Testis (tissue), 3 donors: ENCODE data around the gene HNF4A. TPM values are rescaled to one million over a fixed set of nuclear protein-coding genes. Genes with fewer than 3 reads are reported as not detected.
"Not testable (repeated sequence)": the region's sequence is repeated elsewhere in the genome, so short reads cannot be mapped to it uniquely, and the experiment has no call there.

Experiments used
- DNase-seq: peaks from one replicate; pipeline ENCODE4 v3.0.0-alpha.2; 2019
- H3K27ac ChIP-seq, 2 donors: fragments of 200-600 bp; sonication (generic); one replicate each; pipeline ENCODE4 v1.5.1; 2019
- H3K27me3 ChIP-seq: fragments of 200-600 bp; sonication (generic); one replicate; pipeline ENCODE4 v1.5.1; 2019
- H3K36me3 ChIP-seq: fragments of 200-600 bp; sonication (generic); one replicate; pipeline ENCODE4 v1.5.1; 2017; ENCODE audit warnings: low read depth; ENCODE audit errors: missing control alignments
- H3K4me1 ChIP-seq: fragments of 200-600 bp; sonication (generic); one replicate; pipeline ENCODE4 v1.5.1; 2019
- H3K4me3 ChIP-seq, 2 donors: fragments of 200-600 bp; sonication (generic); one replicate each; pipeline ENCODE4 v1.5.1; 2017 to 2019
- H3K9me3 ChIP-seq: fragments of 200-600 bp; sonication (generic); one replicate; pipeline ENCODE4 v1.5.1; 2017
- POLR2A ChIP-seq: fragments of 450-650 bp; IDR thresholded peaks from one replicate; pipeline ENCODE4 v1.6.1; 2017; ENCODE audit warnings: antibody characterized with exemption, mild to moderate bottlenecking, moderate library complexity
- WGBS, 2 donors: methylation state at CpG; one replicate each; pipeline ENCODE4 v1.1.5; 2018; 5-methylcytosine and 5-hydroxymethylcytosine counted together
- intact Hi-C: fragments of 100-400 bp; cut with DNase I; formaldehyde crosslinking; loops from one replicate; pipeline ENCODE4 v1.15.1; 2023; ENCODE audit warnings: low total_unique reads
- polyA plus RNA-seq: library from polyadenylated mRNA; stranded (reverse); fragments of 350-450 nt; fragmentation: Illumina TruSeq; extraction: RNeasy Lipid Tissue Mini Kit (QIAGEN cat#74804); gene quantifications from one replicate; pipeline ENCODE4 v1.2.3, GENCODE V29; 2014; ENCODE audit warnings: low read depth, low replicate concordance; ENCODE audit not compliant: insufficient read depth
- total RNA-seq, 2 donors: library from RNA; depleted of rRNA; stranded (reverse); fragments of >200 nt; gene quantifications; one replicate each; pipeline ENCODE4 v1.2.3, GENCODE V29; 2016
- TF ChIP-seq, protein P1 (sequence below), 3 experiments: fragments of 450-650 bp in 2 of 3; fragments of 200-600 bp in 1 of 3; sonication (generic) in 1 of 3; IDR thresholded peaks; one replicate each; pipeline ENCODE4 v1.5.1; 2016 to 2019; ENCODE audit warnings: antibody characterized with exemption in 3 of 3, mild to moderate bottlenecking in 2 of 3, moderate library complexity in 1 of 3

HNF4A gene
- total and polyA plus RNA-seq, 3 donors from 2014 or later, result 1.2 to 2.5 (median 1.4) TPM

DNA sequence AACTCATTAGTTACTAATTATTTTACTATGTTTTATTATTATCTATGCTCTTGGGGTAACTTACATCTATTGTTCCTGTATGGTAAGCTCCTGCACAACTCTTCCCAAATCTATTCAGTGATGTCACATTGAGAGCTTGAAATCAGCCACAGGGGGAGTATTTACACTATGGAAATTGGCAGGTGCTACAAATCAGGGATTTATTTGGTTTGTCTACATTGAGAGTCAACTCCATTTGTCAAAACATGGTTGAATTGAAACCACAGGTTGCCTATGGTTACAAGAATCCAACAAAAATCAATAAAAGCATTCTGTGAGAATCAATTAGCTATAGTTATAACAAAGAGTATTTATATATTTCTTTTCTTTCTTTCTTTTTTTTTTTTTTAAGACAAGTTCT lies 40.6 kb upstream of the HNF4A start:
- no peak for DNase-seq
- no peak for TF ChIP-seq POLR2A

DNA sequence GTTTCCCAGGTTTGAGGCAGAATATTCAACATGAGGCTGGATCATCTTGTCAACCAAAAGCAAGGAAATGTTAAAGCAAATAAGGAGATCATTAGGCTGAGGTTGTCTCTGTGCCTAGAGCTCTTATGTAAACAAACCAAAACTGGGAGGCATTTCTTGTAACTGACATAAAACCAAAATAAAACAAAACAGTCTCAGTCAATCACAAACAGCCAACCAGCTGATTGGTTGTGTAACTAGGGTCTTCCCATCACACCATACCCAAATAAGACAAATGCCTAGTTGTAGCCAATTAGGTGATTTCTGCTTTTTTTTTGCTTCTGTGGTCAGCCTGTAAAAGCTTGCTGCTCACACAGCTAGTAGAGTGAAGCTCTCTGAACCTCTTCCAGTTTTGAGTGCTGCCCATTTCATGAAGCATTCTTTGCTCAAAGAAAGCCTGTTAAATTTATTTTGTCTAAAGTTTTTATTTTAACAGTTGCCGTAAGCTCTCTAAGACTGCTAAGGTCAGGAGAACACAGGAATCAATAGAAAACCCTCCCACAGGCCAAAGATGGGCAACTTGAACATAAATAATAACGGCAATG lies 35.6 kb upstream of the HNF4A start:
- Histone ChIP-seq H3K9me3 (no peaks in the 10 kb centered on the region), H3K27me3 (no peaks in the 10 kb centered on the region), H3K36me3 (no peaks in the 10 kb centered on the region), H3K27ac (no peak overlapping the region), H3K4me3 (no peak overlapping the region), H3K4me1 (no peaks in the 10 kb centered on the region)
- intact Hi-C loops, result no loop called here
- WGBS, 2 donors, result 93 to 98% methylated on average over 2 of the region's 2 CpGs
- no peak for DNase-seq
- TF ChIP-seq, protein P1, sequence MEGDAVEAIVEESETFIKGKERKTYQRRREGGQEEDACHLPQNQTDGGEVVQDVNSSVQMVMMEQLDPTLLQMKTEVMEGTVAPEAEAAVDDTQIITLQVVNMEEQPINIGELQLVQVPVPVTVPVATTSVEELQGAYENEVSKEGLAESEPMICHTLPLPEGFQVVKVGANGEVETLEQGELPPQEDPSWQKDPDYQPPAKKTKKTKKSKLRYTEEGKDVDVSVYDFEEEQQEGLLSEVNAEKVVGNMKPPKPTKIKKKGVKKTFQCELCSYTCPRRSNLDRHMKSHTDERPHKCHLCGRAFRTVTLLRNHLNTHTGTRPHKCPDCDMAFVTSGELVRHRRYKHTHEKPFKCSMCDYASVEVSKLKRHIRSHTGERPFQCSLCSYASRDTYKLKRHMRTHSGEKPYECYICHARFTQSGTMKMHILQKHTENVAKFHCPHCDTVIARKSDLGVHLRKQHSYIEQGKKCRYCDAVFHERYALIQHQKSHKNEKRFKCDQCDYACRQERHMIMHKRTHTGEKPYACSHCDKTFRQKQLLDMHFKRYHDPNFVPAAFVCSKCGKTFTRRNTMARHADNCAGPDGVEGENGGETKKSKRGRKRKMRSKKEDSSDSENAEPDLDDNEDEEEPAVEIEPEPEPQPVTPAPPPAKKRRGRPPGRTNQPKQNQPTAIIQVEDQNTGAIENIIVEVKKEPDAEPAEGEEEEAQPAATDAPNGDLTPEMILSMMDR (IDR thresholded peaks at IDR 0.05), result no peak
- no peak for TF ChIP-seq POLR2A

More for the DNA sequence above, 40.6 kb upstream of the HNF4A start:
- Histone ChIP-seq H3K27ac (no peak overlapping the region), H3K4me3 (no peak overlapping the region), H3K36me3 (no peaks in the 10 kb centered on the region), H3K4me1 (peaks cover 6% of the 10 kb centered on the region), H3K27me3 (no peaks in the 10 kb centered on the region), H3K9me3 (no peaks in the 10 kb centered on the region)
- intact Hi-C loops, result loop anchor here (5.0 kb wide), 1 partner anchor 98 kb away; no protein-coding TSS in a partner anchor

DNA sequence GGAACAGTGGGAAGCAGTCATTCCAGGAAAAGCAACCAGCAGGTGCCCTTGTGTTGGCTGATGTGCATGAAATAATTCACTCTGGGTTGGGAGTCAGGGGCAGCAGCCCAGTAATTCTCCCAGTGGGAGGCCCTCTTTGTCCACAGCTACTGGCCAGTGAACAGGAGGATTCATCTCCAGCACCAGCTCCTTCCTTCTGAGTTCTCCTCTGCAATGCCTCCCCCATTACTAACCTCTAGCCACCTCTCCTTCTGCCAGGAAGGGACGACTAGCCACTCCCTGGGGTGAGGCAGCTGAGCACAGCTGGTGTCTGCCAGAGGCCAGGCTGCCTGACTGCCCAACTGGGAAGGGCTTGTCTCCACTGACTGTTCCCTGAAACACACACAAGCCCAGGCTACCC lies 31.2 kb upstream of the HNF4A start:
- no peak overlapping the region for H3K27ac ChIP-seq
- no peak for TF ChIP-seq POLR2A
- TF ChIP-seq, protein P1 (IDR thresholded peaks at IDR 0.05), result no peak
- intact Hi-C loops, result no loop called here
- no peaks in the 10 kb centered on the region for H3K27me3 ChIP-seq
- H3K4me3 ChIP-seq, result no peak overlapping the region
- H3K36me3 ChIP-seq, result no peaks in the 10 kb centered on the region
- 25 to 28% methylated on average over 1 of the region's 1 CpG for WGBS, 2 donors
- peaks cover 4% of the 10 kb centered on the region for H3K4me1 ChIP-seq
- DNase-seq, result no peak
- H3K9me3 ChIP-seq, result no peaks in the 10 kb centered on the region

DNA sequence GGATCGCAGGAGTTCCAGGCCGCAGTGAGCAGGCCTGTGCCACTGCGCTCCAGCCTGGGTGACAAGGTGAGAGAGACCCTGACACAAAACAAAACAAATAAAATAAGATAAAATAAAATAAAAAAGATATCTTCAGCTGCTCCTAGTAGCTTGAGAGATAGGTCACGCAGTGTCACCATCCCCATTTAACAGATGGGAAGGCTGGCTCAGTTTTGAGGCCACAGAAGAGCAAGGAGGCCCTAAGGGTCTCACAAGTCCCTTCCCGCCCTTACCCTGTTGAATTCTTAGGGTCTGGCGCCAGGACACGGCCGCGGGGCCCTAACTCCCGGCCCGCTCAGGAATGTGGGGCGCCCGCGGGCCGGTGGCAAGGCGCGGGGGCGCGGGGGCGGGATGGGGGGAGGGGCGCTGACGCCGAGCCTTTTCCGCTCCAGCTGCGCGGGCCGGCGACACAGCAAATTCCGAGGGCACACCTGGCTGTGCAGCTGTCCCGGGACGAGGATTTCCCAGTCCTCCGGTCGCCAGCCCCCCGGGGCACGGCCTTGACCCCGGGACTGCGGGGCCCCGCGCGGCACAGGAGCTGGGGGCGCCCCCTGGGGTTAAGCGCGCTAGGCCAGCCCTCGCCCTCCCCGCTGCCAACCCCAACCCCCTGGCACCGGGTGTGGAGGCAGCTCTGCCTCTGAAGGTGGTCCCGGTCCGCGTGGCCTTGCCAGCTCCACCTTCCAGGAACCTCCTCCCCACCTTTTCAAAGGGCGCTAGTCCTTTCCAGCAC lies 28.9 kb upstream of the HNF4A start:
- Histone ChIP-seq H3K27ac (no peak overlapping the region), H3K36me3 (no peaks in the 10 kb centered on the region), H3K9me3 (no peaks in the 10 kb centered on the region), H3K27me3 (no peaks in the 10 kb centered on the region), H3K4me1 (peaks cover 4% of the 10 kb centered on the region), H3K4me3 (peak overlapping the region; percentile 31 to 60)
- intact Hi-C loops, result no loop called here
- DNase-seq, result no peak
- TF ChIP-seq, protein P1 (IDR thresholded peaks at IDR 0.05), result no peak
- no peak for TF ChIP-seq POLR2A
- 22 to 27% methylated on average over 15 to 20 of the region's 50 CpGs for WGBS, 2 donors

DNA sequence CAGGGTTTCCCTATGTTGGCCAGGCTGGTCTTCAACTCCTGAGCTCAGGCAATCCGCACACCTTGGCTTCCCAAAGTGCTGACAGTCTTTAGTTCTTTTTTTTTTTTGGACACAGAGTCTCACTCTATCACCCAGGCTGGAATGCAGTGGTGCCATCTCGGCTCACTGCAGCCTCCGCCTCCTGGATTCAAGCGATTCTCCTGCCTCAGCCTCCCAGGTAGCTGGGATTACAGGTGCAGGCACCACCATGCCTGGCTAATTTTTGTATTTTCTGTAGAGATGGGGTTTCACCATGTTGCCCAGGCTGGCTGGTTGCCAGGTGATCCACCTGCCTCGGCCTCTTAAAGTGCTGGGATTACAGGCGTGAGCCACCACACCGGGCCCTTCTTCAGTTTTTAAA lies 27.8 kb upstream of the HNF4A start:
- DNase-seq, H3K27ac ChIP-seq, intact Hi-C loops, H3K27me3 ChIP-seq, H3K4me1 ChIP-seq, H3K9me3 ChIP-seq, H3K4me3 ChIP-seq, H3K36me3 ChIP-seq: not testable (repeated sequence)
- WGBS, 2 donors, result 74 to 78% methylated on average over 7 of the region's 7 CpGs
